ENCODE data around the gene MEPCE.
"Not testable (repeated sequence)": the region's sequence is repeated elsewhere in the genome, so short reads cannot be mapped to it uniquely, and the experiment has no call there.

The MEPCE gene

DNA sequence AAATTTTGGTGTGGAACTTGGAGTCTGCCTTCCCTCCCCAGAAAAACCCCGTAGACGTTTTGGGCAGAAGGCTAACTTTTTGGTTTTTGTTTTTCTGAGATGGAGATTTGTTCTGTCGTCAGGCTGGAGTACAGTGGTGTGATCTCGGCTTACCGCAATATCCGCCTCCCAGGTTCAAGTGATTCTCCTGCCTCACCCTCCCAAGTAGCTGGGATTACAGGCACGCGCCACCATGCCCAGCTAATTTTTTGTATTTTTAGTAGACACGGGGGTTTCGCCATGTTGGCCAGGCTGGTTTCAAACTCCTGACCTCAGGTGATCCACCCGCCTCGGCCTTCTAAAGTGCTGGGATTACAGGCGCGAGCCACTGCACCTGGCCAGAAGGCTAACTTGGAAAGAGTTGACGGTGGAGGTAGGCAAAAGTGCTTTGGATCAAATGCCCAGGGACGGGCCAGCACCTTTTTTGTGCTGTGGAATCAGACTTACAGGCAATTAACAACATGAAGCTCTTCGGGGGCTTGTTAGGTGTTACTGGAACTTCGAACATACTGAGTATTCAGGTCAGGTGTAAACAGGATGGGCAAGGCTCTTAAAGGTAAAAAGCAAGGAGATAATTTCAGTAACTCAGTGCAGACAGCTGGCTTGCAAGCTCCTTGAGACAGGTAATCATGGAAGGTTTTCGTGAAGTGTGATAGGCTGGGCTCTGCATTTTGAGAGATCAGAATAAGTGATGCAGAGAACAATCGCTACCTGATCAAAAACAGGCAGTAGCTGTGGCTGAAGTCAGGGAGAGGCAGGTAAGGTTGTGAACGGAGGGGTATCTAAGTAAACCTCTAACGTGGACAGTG, 4.9 kb downstream of the MEPCE start:
- H2AFZ ChIP-seq (ENCODE audit: low read length, unreplicated experiment): no peak overlapping the region
- H3K27ac ChIP-seq (ENCODE audit: low read depth, low read length): no peak overlapping the region
- no peaks in the 10 kb centered on the region for H3K27me3 ChIP-seq (ENCODE audit: insufficient read depth, low read length)
- peaks cover 44% of the 10 kb centered on the region for H3K79me2 ChIP-seq (ENCODE audit: control insufficient read depth, insufficient read depth, low read length, unreplicated experiment)
- 0 out of 2 replicates have a peak, but pooled peaks cover 8% of the 10 kb centered on the region for H3K36me3 ChIP-seq (ENCODE audit: insufficient read depth, low read length)
- peaks cover 26% of the 10 kb centered on the region for H3K4me1 ChIP-seq (ENCODE audit: control insufficient read depth, insufficient read depth, low read length, unreplicated experiment)
- H3K4me3 ChIP-seq (ENCODE audit: low read depth, low read length): peak overlapping the region; percentile 88

DNA sequence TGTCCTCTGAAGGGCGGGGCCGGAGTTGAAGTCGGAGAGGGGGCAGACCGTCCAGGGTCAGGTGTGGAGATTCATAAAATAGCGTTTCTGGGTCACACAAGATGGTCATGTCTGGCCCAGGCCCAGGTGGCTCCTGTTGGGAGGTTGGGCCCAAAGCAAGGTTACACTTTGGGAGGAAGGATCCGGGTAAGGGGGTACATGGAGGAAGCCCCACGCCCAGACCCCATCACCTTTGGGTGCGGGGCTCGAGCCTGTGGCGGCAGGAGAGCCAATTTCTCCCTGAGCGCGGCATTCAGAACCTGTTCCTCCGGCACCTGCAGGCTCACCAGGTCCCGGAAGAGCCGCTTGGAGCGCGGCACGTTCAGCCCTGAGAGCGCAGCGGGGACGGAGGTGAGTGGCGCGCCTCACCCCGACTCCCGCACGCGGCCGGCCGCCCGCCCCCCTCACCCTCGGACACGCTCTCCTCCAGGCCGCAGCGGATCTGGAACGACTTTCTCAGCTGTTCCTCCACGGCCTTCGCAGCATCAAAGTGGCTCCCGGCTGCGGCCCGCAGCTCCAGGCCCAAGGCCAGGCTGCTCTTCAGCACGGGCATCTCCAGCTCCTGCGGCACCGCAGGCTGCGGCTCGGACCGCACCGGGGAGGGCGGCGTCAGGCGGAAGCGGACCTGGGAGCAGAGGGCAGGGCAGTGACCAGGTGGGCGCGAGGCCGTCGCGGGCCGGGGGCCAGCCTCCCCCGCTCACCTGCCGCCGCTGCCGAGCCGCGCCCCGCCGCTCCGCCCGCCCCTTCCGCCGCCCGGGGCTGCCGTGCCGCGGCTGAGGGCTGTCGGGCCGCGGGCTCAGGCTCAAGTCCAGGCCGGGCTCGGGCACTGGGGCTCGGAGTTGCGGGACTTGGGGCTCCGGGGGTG, 6.0 kb downstream of the MEPCE start:
- peak overlapping the region; percentile 88 for H3K4me3 ChIP-seq (ENCODE audit: low read depth, low read length)
- H3K4me1 ChIP-seq (ENCODE audit: control insufficient read depth, insufficient read depth, low read length, unreplicated experiment): peaks cover 26% of the 10 kb centered on the region
- H2AFZ ChIP-seq (ENCODE audit: low read length, unreplicated experiment): no peak overlapping the region
- peak overlapping the region; percentile 74 for H3K27ac ChIP-seq (ENCODE audit: low read depth, low read length)
- H3K27me3 ChIP-seq (ENCODE audit: insufficient read depth, low read length): no peaks in the 10 kb centered on the region
- H3K79me2 ChIP-seq (ENCODE audit: control insufficient read depth, insufficient read depth, low read length, unreplicated experiment): peaks cover 35% of the 10 kb centered on the region
- 0 out of 2 replicates have a peak, but pooled peaks cover 8% of the 10 kb centered on the region for H3K36me3 ChIP-seq (ENCODE audit: insufficient read depth, low read length)

DNA sequence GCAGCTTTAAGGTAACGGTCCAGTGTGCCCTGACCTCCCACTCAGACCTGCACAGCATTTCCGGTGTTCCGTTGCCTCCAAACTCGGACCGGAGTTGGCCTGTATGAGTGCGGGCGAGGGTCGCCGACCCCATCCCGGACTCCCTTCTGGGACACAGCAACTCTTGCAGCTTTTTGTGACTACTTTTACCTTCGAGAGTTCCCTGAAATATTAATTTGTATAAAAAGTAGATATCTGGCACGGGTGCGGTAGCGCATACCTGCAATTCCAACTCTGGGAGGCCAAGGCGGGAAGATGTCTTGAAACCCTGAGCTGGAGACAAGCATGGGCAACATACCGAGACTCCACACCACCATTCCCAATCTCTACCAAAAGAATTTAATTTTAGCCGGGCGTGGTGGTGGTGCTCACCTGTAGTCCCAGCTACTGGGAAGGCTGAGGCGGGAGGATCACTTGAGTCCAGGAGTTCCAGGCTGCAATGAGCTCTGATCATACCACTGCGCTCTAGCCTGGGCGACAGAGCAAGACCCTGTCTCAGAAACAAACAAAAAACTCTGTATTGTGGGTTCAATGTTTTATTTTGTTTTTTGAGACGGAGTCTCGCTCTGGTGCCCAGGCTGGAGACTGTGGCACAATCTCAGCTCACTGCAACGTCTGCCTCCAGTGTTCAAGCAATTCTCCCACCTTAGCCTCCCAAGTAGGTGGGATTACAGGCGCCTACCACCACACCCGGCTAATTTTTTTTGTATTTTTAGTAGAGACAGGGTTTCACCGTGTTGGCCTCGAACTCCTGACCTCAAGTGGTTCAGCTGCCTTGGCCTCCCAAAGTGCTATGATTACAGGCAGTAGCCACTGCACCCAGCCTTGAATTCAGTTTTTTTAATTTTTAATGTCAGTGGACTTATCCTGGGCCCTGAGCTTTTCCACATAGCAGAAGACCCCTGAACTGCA, 7.8 kb downstream of the MEPCE start:
- Histone ChIP-seq H3K4me1 (ENCODE audit: control insufficient read depth, insufficient read depth, low read length, unreplicated experiment) (peaks cover 8% of the 10 kb centered on the region), H3K79me2 (ENCODE audit: control insufficient read depth, insufficient read depth, low read length, unreplicated experiment) (peaks cover 17% of the 10 kb centered on the region), H3K36me3 (ENCODE audit: insufficient read depth, low read length) (0 out of 2 replicates have a peak, but pooled peaks cover 8% of the 10 kb centered on the region), H3K27me3 (ENCODE audit: insufficient read depth, low read length) (no peaks in the 10 kb centered on the region), H3K27ac (ENCODE audit: low read depth, low read length) (no peak overlapping the region), H2AFZ (ENCODE audit: low read length, unreplicated experiment) (no peak overlapping the region), H3K4me3 (ENCODE audit: low read depth, low read length) (no peak overlapping the region)

DNA sequence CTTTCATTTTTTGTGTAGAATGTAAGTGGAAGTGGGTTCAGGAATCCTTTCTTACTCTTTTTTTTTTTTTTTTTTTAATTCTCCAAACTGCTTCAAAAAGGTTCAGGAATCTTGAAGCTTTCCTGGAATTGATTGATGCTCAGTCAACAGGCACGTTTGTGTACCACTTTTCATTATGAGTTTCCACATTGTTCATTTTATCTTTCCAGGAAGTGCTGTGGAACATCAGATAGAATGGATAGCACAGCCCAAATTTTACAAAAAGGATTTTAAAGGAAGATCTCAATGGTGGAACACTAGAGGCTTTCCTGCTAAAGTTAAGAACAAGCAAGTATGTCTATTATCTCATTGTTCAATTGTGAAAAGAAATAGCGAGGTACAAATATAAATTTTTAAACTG, 8.5 kb downstream of the MEPCE start:
- H2AFZ ChIP-seq (ENCODE audit: low read length, unreplicated experiment): no peak overlapping the region
- 0 out of 2 replicates have a peak, but pooled peaks cover 8% of the 10 kb centered on the region for H3K36me3 ChIP-seq (ENCODE audit: insufficient read depth, low read length)
- H3K4me1 ChIP-seq (ENCODE audit: control insufficient read depth, insufficient read depth, low read length, unreplicated experiment): peaks cover 6% of the 10 kb centered on the region
- H3K27ac ChIP-seq (ENCODE audit: low read depth, low read length): no peak overlapping the region
- peaks cover 15% of the 10 kb centered on the region for H3K79me2 ChIP-seq (ENCODE audit: control insufficient read depth, insufficient read depth, low read length, unreplicated experiment)
- H3K27me3 ChIP-seq (ENCODE audit: insufficient read depth, low read length): no peaks in the 10 kb centered on the region
- H3K4me3 ChIP-seq (ENCODE audit: low read depth, low read length): no peak overlapping the region

DNA sequence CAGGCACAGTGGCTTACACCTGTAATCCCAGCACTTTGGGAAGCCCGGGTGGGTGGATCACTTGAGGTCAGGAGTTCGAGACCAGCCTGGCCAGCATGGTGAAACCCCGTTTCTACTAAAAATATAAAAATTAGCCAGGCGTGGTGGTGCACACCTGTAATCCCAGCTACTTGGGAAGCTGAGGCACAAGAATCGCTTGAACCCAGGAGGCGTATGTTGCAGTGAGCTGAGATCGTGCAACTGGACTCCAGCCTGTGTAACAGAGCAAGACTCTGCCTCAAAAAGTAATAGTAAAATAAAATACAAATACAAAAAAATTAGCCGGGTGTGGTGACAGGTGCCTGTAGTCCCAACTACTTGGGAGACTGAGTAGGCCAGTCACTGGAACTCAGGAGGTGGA, 9.1 kb downstream of the MEPCE start:
- not testable (repeated sequence) for H3K36me3 ChIP-seq (ENCODE audit: insufficient read depth, low read length); H3K27ac ChIP-seq (ENCODE audit: low read depth, low read length); H2AFZ ChIP-seq (ENCODE audit: low read length, unreplicated experiment); H3K4me1 ChIP-seq (ENCODE audit: control insufficient read depth, insufficient read depth, low read length, unreplicated experiment); H3K27me3 ChIP-seq (ENCODE audit: insufficient read depth, low read length); H3K4me3 ChIP-seq (ENCODE audit: low read depth, low read length)
- peaks cover 15% of the 10 kb centered on the region for H3K79me2 ChIP-seq (ENCODE audit: control insufficient read depth, insufficient read depth, low read length, unreplicated experiment)

DNA sequence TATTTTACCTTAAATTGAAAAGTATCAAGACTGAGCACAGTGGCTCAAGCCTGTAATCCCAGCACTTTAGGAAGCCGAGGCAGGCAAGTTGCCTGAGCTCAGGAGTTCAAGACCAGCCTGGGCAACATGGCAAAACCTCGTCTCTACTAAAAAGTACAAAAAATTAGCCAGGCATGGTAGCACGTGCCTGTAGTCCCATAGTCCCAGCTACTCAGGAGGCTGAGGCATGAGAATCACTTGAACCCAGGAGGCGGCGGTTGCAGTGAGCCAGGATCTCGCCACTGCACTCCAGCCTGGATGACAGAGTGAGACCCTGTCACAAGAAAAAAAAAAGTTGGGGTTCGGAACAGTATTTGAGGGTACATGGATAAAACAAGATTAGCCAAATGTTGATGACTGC, 9.6 kb downstream of the MEPCE start:
- H3K36me3 ChIP-seq (ENCODE audit: insufficient read depth, low read length); H3K27me3 ChIP-seq (ENCODE audit: insufficient read depth, low read length); H2AFZ ChIP-seq (ENCODE audit: low read length, unreplicated experiment); H3K4me3 ChIP-seq (ENCODE audit: low read depth, low read length): not testable (repeated sequence)
- Histone ChIP-seq H3K4me1 (ENCODE audit: control insufficient read depth, insufficient read depth, low read length, unreplicated experiment) (peaks cover 14% of the 10 kb centered on the region), H3K79me2 (ENCODE audit: control insufficient read depth, insufficient read depth, low read length, unreplicated experiment) (peaks cover 11% of the 10 kb centered on the region), H3K27ac (ENCODE audit: low read depth, low read length) (peak overlapping the region; percentile 80)

DNA sequence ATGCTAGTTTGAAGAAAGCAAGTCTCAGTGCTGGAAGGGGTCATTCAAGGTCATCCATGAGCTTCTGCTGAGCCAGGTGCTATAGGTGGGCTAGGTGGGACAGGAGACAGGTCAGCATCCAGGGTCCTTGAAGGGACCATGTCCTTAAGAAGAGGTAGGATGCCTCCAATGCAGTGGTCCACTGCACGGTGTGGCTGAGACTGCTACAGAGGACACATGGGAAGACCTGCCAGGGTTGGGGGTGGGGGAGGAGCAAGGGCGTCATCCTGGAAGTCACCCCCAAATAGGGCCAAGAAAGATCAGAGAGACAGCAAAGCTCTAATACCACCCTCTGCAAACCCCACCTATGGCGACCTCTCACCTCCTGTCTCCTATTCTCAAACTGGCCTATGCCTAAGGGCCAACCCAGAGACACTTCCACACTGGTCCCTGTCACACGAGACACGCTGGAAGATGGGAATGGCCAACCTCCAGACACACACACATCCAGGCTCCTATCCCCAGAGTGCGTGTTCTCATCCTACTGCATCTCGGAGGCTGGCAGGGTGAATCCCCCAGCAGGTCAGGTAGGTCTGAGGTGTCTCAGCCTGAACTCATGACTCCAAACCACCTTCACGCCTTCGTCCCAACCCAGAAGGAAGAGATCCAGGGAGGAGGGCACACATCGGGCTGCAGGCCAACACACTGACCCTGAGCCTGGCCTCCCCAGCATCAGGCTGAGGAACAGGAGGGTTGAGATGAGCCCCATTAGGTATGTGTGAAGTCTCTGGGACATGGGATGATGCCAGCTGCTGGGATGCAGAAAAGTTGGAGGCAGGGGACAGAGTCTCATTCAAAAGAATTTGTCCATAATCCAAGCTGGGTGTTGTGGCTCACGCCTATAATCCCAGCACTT, 12.3 kb downstream of the MEPCE start:
- Histone ChIP-seq H3K27me3 (ENCODE audit: insufficient read depth, low read length) (no peaks in the 10 kb centered on the region), H3K4me1 (ENCODE audit: control insufficient read depth, insufficient read depth, low read length, unreplicated experiment) (peaks cover 30% of the 10 kb centered on the region), H3K79me2 (ENCODE audit: control insufficient read depth, insufficient read depth, low read length, unreplicated experiment) (no peaks in the 10 kb centered on the region), H3K4me3 (ENCODE audit: low read depth, low read length) (no peak overlapping the region), H3K36me3 (ENCODE audit: insufficient read depth, low read length) (no peaks in the 10 kb centered on the region), H2AFZ (ENCODE audit: low read length, unreplicated experiment) (no peak overlapping the region), H3K27ac (ENCODE audit: low read depth, low read length) (no peak overlapping the region)

DNA sequence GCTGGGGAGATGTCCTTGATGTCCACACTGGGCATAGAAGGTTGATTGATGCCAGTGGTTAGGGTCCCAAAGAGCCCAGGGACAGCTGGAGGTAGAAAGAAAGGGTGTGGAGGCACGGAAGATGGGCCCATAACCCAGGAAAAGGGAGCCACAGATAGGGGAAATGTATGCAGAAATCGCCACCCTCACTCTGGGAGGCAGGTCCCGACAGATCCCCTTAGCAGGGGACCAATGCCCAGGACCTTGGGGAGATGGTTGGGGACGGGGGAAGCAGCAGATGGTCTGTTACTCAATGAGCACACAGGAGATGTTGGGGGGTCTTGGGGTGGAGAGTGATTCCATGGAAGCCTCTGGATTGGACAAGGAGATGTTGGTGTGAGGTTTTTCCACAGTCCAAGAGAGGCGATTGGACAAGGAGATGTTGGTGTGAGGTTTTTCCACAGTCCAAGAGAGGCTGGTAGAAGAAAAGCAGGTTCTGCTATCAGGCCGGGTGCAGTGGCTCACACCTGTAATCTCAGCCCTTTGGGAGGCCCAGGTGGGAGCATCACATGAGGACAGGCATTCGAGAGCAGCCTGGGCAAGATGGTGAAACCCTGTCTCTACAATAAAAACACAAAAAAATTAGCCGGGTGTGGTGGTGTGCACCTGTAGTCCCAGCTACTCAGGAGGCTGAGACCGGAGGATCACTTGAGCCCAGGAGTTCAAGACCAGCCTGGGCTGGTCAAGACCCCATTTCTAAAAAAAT, 13.6 kb downstream of the MEPCE start:
- Histone ChIP-seq H3K27ac (ENCODE audit: low read depth, low read length) (no peak overlapping the region), H2AFZ (ENCODE audit: low read length, unreplicated experiment) (no peak overlapping the region)

More for the DNA sequence above, 13.6 kb downstream of the MEPCE start:
- Histone ChIP-seq H3K79me2 (ENCODE audit: control insufficient read depth, insufficient read depth, low read length, unreplicated experiment) (no peaks in the 10 kb centered on the region), H3K4me1 (ENCODE audit: control insufficient read depth, insufficient read depth, low read length, unreplicated experiment) (peaks cover 30% of the 10 kb centered on the region), H3K36me3 (ENCODE audit: insufficient read depth, low read length) (no peaks in the 10 kb centered on the region), H3K4me3 (ENCODE audit: low read depth, low read length) (no peak overlapping the region), H3K27me3 (ENCODE audit: insufficient read depth, low read length) (no peaks in the 10 kb centered on the region)

Measured in ACC112 (cell line).